Left forelimb (tissue), 1 donor: ENCODE data around the gene BRD3OS.

Experiments
- DNase-seq: peaks from one replicate; pipeline ENCODE4 v3.0.0-alpha.2; 2018; ENCODE audit warnings: low spot score

BRD3OS gene

GRCh38 chr9:134004881-134005280, 20.4 kb upstream of the BRD3OS start:
- no peak for DNase-seq

DNA sequence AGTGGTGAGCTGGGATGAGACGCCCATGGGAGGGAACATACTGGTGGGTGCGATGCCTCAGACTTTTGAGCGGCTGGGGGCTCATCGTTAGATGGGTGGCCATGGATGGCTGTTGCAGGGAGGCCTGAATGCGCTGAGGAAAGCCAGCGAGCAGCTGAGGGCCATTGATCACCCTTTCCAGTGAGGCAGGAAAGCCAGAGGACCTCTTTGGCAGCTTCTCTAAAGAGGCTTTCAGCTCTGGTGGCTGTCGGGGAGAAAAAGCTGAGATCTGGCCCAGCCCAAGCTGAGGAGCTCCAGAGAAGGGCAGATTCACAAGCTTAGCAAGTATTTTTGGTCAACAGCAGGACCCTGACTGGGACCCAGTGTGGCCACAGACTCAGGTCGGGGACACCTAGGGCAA, 19.9 kb upstream of the BRD3OS start:
- no peak for DNase-seq

DNA sequence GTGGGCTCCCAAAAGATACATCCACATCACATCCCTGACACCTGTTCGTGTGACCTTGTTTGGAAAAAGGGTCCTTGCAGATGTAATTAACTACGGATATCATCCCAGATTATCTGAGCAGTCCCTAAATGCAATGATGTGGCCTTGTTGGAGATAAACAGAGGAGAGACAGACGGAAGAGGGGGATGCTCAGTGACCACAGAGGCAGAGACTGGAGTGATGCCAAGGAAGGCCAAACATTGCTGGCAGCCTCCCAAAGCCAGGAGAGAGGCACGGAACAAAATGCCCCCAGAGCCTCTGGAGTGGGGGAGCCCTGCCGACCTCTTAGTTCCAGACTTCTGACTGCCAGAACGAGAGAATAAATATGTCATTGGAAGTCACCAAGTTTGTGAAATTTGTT, 18.1 kb upstream of the BRD3OS start:
- no peak for DNase-seq

GRCh38 chr9:134007571-134007970, 17.7 kb upstream of the BRD3OS start:
- DNase-seq: no peak

DNA sequence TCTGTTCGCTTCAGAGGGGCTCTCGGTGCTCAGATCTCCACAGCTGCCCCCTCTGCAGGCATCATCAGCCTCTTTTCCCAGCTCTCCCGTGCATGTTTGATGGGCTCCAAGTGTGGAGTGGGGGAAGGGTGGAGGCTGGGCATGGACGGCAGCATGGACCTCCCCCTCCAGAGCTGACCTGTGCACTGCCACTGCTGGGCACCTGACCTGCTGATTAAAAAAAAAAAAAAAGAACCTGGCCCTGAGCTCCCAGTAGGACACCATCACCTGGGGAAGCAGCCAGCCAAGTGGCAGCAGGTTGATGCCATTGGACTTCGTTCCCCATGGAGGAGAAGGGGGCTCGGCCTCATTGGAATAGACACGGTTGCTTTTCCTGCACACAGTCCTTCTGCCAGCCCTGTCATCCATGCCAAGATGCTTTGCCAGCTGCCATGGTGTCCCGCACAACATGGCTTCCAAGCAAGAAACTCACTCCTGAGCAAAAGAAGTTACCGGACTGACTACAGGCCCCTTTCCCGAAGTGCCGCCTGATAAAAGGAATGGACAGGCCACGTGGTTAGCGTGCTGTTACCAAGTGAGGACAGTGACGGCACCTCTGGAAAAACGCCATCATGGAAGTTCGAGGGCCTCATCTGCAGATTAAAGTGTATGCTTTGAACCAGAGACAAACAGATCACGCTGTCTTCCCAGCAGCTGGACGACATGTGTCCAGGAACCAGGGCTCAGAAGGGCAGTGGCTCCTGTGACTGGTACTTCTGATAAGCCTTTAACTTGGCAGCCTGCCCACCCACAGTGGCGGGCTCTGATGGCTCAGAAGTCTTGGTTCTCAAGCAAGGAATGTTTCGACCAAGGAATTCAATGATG, 14.7 kb upstream of the BRD3OS start:
- DNase-seq: no peak

DNA sequence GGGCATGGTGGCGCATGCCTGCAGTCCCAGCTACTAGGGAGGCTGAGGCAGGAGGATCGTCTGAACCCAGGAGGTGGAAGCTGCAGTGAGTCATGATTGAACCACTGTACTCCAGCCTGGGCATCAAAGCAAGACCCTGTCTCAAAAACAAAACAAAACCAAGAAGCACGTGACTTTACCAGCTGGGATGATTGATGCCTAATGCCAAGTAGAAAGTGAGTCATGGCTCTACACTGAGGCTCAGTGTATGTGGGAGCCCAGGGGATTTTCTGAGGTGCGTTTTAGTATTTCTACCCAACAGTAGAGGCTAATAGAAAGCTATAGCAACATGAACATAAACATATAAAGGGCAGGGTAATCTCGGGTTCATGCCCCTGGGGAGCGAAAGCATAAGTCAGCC, 13.9 kb upstream of the BRD3OS start:
- DNase-seq: no peak

DNA sequence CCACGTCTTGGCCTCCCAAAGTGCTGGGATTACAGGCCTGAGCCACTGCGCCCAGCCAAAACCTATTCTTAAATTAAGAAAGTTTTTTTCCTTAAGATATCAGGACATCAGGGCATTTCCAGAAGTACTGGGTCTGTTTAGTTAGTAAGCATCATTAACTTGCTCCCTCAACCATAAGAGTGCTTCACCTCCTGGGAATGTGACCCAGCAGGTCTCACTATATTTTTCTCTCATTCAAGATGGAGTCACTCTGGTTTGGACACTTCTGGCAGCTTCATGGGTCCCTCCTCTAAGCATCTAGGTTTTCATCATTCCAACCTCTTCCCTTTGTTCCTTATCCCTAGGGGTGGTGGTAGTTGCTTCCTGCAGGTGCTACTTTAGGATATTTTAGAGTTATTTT, 10.3 kb upstream of the BRD3OS start:
- no peak for DNase-seq

DNA sequence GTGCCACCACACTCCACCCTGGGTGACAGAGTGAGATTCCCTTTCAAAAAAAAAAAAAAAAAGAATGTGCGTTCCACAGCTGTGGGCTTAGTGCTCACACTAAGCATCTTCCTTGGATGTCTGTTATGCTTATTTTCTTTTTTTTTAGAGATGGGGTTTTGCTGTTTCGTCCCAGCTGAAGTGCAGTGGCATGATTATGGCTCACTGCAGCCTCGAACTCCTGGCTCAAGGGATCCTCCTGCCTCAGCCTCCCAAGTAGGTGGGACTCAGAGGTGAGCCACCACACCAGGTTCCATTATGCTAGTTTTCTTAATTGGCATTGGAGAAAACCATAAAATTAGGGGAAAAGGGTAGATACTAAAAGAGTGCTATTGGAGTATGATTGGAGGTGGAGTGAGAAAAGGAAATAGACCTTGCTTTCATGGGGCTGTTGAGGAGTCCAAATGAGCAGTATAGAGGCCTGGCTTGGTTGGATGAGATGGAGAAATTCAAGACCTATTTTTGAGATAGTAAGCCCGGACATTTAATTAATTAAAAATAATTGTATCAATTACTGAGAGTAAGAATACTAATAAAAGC, 978 bp upstream of the BRD3OS start:
- DNase-seq: no peak

DNA sequence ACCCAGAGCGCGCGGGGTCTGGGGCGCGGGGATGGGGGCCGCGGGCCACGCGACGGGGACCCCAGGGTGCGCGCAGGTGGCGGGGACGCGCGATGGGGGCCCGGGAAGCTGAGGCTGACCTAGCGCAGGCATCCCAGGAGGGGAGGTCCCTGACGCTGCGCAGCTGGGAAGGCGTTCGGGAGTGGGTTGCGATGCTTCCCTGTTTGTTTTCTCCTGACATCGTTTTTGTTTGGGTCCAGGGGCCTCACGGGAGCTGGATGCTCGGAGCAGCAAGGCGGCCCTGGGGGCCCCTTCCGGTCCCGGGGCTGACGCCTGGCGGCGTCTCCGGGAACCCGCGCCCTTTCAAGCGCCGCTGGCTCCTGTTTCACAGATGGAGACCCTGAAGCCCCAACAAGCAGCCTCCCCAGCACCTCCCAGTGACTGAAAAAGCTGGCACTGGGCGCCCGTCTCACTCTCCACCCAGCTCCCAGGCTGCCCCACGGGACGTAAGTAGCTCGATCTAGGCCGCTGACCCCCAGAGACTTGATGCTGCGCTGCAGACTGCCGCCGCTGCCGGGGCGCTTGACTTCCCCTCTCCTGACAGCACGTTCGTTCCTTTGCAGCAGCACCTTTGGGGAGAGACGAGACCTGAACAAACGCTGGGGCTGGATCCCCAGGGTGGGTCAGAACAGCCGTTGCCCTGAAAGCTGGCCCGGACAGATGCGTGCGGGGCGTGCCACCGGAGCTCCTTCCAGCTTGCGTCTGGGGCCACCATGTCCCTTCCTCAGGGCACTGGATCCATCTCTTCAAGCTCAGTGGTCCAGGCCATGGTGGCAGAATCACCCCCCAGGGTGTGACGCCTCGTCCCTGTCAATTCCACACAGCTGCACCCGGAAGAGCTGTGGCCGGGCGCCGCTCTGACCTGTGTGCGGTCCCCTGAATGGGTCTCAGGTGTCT, 593 bp downstream of the BRD3OS start:
- DNase-seq: no peak

DNA sequence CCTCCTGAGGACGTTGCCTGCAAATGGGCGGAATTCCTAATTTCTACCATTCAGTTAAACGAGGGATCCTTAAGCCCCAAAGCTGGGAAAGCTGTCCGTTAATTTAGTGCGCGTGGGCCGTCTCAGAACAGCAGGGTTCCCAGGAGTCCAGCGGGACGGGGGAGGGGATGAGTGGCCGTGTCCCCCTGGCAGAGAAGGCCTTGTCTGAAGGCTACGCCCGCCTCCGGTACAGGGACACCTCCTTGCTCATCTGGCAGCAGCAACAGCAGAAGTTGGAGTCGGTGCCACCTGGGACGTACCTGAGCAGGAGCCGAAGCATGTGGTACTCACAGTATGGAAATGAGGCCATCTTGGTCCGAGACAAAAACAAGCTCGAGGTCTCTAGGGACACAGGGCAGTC, 1.3 kb downstream of the BRD3OS start:
- DNase-seq: no peak

GRCh38 chr9:134026981-134027380, 1.7 kb downstream of the BRD3OS start:
- DNase-seq: no peak

DNA sequence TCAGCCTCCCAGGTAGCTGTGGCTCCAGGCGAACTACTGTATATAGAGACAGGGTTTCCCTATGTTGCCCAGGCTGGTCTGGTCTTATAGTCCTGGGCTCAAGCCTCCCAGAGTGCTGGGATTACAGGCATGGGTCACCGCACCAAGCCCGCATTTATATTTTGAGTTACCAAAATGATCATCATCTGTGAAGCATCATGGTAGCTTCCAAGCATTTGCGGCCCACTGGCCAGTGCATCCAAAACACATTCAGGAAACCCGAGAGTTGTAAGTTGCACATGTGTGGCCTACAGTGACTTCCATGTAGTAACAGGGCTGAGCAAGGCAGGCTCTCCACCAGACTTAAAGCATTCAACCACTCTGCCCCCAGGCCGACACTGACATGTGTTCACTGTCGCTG, 2.3 kb downstream of the BRD3OS start:
- no peak for DNase-seq

DNA sequence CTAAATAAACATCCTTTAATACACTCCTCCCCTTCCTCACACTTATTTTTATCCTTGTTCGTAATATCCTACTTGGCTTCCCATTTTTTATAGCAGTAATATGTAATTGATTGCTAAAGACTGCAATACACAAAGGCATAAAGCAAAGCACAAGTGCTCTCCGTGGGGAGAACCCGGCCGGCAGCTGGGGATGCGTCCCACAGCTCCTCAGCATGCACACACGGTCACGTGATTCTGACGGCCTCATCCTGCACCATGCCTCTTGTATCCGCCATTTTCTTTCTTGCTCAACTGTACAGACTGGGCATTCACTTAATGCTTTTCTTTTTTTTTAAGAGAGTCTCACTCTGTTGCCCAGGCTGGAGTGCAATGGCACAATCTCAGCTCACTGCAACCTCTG, 2.8 kb downstream of the BRD3OS start:
- no peak for DNase-seq

- DNase-seq: no peak
Measured at GRCh38 chr9:134028575-134029247, 3.4 kb downstream of the BRD3OS start.

DNA sequence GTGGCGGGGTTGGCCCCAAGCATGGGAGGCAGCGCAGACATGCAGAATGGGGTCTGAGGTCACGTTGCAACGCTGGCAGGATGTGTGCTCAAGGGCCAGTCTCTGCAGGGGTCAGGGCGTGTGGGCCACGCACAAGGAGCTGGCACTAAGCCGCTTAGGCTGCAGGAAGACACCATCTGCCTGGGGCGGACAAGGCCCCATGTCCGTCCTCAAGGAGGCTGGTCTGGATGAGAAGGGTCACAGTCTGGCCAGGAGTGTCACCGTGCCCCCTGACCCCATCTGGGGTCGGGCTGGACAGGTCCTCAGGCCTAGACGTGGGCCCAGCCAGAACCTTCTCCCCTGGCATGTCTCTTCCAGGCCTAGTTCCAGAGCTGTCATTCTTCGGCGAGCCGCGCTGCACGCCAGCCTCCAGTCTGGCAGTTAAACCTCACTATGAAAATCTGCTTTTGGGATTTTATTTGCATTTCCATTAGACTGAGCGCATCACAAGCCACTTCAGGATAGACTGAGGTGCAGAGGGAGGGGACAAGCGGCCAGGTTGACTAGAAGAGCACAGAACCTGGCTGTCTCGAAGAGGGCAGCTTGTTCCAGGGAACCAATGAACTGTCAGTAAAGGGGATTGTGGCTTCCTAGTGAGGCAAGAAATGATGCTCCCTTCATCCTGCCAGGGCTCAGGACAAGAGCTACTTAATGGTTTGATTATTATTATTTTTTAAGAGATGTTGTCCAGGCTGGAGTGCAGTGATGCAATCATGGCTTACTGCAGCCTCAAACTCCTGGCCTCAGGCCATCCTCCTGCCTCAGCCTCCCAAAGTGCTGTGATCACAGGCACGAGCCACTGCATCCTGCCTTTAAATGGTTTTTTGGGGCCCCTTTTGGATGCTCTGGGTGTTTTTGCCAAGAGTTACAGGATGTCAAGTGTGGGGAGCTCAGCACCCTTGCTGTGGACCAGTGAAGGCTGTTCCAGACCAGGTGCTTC, 4.3 kb downstream of the BRD3OS start:
- no peak for DNase-seq

GRCh38 chr9:134030821-134031470, 5.7 kb downstream of the BRD3OS start:
- DNase-seq: no peak

DNA sequence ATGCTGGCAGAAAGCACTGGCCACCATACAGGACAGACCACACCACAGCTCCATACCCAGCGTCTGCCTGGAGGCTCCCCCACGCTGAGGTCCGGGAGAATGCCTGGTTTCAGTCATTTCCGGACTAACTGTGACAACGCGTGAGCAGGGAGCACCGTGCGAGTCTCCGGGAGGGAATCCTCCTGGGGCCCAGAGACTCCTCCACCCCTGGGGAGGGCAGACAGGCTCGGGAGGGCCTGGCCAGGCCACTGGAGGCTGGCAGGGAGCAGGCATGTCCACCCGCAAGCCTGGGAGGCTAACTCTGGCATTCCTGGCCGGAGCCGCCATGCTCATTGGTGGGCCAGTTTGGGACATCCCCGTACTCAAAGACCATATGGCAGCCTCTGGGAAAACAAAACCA, 6.5 kb downstream of the BRD3OS start:
- no peak for DNase-seq

GRCh38 chr9:134032456-134033222, 7.4 kb downstream of the BRD3OS start:
- no peak for DNase-seq

DNA sequence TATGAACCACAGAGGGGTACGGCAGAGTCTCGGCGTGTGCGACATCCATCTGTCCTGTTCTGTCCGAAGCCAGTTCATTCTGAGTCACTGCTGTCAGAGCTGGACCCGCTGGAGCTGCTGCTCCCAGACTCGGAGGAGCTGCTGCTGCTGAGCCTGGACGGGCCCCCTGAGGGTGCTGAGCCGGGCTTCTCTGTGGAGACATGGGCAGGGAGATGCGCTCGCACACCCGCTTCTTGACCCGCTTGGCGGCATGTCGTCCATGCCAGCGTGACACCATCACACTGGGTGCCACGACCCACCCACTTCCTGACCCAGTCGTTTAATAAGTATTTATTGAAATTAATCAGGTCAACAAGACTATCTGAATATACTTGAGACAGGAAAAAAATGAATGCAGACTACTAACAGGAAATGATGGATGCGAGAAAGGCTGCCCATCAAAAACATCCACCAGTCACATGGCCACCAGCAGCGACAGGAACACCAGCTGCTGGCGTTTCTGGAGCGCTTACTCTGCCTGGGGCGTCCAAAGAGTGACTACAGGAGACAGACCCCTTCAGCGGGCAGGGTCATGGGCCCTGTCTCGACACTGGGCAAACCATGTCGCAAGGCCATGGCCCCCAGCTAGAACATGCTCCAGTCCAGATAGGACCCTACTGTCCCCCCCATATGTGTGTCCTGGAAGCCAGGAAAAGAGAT, 8.4 kb downstream of the BRD3OS start:
- no peak for DNase-seq
